HL-60 (cell line): ENCODE data around the gene GNAQ.

Source experiments
- DNase-seq, 2 experiments: peaks; one replicate each; pipeline ENCODE4 v3.0.0-alpha.2; 2010 to 2020; ENCODE audit warnings: low read depth in 1 of 2, low spot score in 1 of 2
- H3K27ac ChIP-seq: fragments of 250-450 bp; sonication (Bioruptor Pico); replicated peaks from 2 replicates; pipeline ENCODE4 v1.5.1; 2020; ENCODE audit warnings: mild to moderate bottlenecking, moderate library complexity
- H3K27me3 ChIP-seq: fragments of 250-450 bp; sonication (Bioruptor Pico); 2 replicates; pipeline ENCODE4 v1.5.1; 2021; ENCODE audit warnings: mild to moderate bottlenecking, moderate library complexity; ENCODE audit not compliant: insufficient read depth, poor library complexity, severe bottlenecking
- H3K4me3 ChIP-seq: replicated peaks from 2 replicates; pipeline ENCODE4 v1.5.1; 2011; ENCODE audit warnings: mild to moderate bottlenecking, control low read depth, low read length; ENCODE audit not compliant: insufficient read depth
- CTCF ChIP-seq: IDR thresholded peaks from one replicate; pipeline ENCODE4 v1.5.1; 2011; ENCODE audit warnings: low read length, control low read depth, inconsistent platforms; ENCODE audit not compliant: insufficient read depth
- GABPA ChIP-seq: IDR thresholded peaks from 2 replicates; pipeline ENCODE4 v1.6.1; 2012; ENCODE audit warnings: low read depth
- POLR2AphosphoS5 ChIP-seq: IDR thresholded peaks from 2 replicates; pipeline ENCODE4 v1.6.1; 2012; ENCODE audit warnings: low read depth
- REST ChIP-seq: IDR thresholded peaks from 2 replicates; pipeline ENCODE4 v1.6.1; 2012; ENCODE audit warnings: low read depth; ENCODE audit not compliant: insufficient replicate concordance
- SPI1 ChIP-seq: IDR thresholded peaks from 2 replicates; pipeline ENCODE4 v1.6.1; 2012; ENCODE audit warnings: low read depth, mild to moderate bottlenecking, borderline replicate concordance

GNAQ gene

GRCh38 chr9:77748214-77748772, 283.3 kb downstream of the GNAQ start:
- no peak for DNase-seq
- TF ChIP-seq POLR2AphosphoS5, result no peak
- no peak for TF ChIP-seq SPI1
- TF ChIP-seq CTCF, result no peak
- TF ChIP-seq REST, result no peak
- TF ChIP-seq GABPA, result no peak
- H3K27ac ChIP-seq, result no peak overlapping the region
- no peak overlapping the region for H3K4me3 ChIP-seq
- no peaks in the 10 kb centered on the region for H3K27me3 ChIP-seq

GRCh38 chr9:77747163-77747562, 284.4 kb downstream of the GNAQ start:
- H3K4me3 ChIP-seq, result no peak overlapping the region
- TF ChIP-seq GABPA (no peak), POLR2AphosphoS5 (no peak), REST (no peak), CTCF (no peak), SPI1 (no peak)

GRCh38 chr9:77744841-77745430, 286.7 kb downstream of the GNAQ start:
- Histone ChIP-seq H3K27me3 (no peaks in the 10 kb centered on the region), H3K27ac (no peak overlapping the region), H3K4me3 (no peak overlapping the region)
- no peak for TF ChIP-seq REST
- TF ChIP-seq SPI1, result no peak
- TF ChIP-seq CTCF, result no peak
- no peak for TF ChIP-seq POLR2AphosphoS5
- TF ChIP-seq GABPA, result no peak
- DNase-seq, result no peak

More at GRCh38 chr9:77747163-77747562, 284.4 kb downstream of the GNAQ start:
- Histone ChIP-seq H3K27me3 (no peaks in the 10 kb centered on the region), H3K27ac (no peak overlapping the region)
- no peak for DNase-seq
